Fibroblast of lung (primary cell): ENCODE results near the gene THAP4. TPM values are rescaled to one million over a fixed set of nuclear protein-coding genes. Genes with fewer than 3 reads are reported as not detected.
A peak's percentile ranks its signal among the peaks of the same experiment; 100 is the strongest.

Experiments
- DNase-seq, 2 donors: peaks; one replicate each; pipeline versions ENCODE4 v3.0.0 to v3.0.0-alpha.2; 2010; ENCODE audit warnings: low read depth in 2 of 2
- H2AFZ ChIP-seq: 2 replicates; pipeline ENCODE4 v1.5.1; 2012; ENCODE audit warnings: low read length, control low read depth, inconsistent platforms
- H3K27ac ChIP-seq: 2 replicates; pipeline ENCODE4 v1.5.1; 2011; ENCODE audit warnings: low read length, control low read depth; ENCODE audit not compliant: insufficient read depth
- H3K27me3 ChIP-seq: 2 replicates; pipeline ENCODE4 v1.5.1; 2011; ENCODE audit warnings: mild to moderate bottlenecking, low read length; ENCODE audit not compliant: control insufficient read depth, insufficient read depth
- H3K36me3 ChIP-seq: 2 replicates; pipeline ENCODE4 v1.5.1; 2011; ENCODE audit warnings: low read length; ENCODE audit not compliant: control insufficient read depth, insufficient read depth
- H3K4me1 ChIP-seq: 2 replicates; pipeline ENCODE4 v1.5.1; 2011; ENCODE audit warnings: low read length; ENCODE audit not compliant: control insufficient read depth, insufficient read depth; ENCODE audit errors: extremely low read depth
- H3K4me2 ChIP-seq: 2 replicates; pipeline ENCODE4 v1.5.1; 2011; ENCODE audit warnings: low read length, control low read depth; ENCODE audit not compliant: insufficient read depth; ENCODE audit errors: extremely low read depth
- H3K4me3 ChIP-seq, 4 experiments: fragments of 200-600 bp in 1 of 4; sonication (generic) in 1 of 4; replicated peaks in 1 of 4; 2 replicates each; pipeline ENCODE4 v1.5.1; 2011 to 2016; ENCODE audit warnings: low read length in 4 of 4, low read depth in 3 of 4, mild to moderate bottlenecking in 3 of 4, control low read depth in 2 of 4, inconsistent platforms in 1 of 4, mixed read lengths in 1 of 4; ENCODE audit not compliant: insufficient read depth in 1 of 4; ENCODE audit errors: control extremely low read depth in 1 of 4
- H3K79me2 ChIP-seq: 2 replicates; pipeline ENCODE4 v1.5.1; 2012; ENCODE audit warnings: mild to moderate bottlenecking, low read length, inconsistent platforms; ENCODE audit not compliant: control insufficient read depth, insufficient read depth
- H3K9ac ChIP-seq: 2 replicates; pipeline ENCODE4 v1.5.1; 2011; ENCODE audit warnings: mild to moderate bottlenecking, low read length, control low read depth; ENCODE audit not compliant: insufficient read depth
- H3K9me3 ChIP-seq: 2 replicates; pipeline ENCODE4 v1.5.1; 2012; ENCODE audit warnings: low read depth, low read length; ENCODE audit not compliant: control insufficient read depth, insufficient read depth
- H4K20me1 ChIP-seq: 2 replicates; pipeline ENCODE4 v1.5.1; 2011; ENCODE audit warnings: low read length; ENCODE audit not compliant: control insufficient read depth, insufficient read depth; ENCODE audit errors: extremely low read depth
- CTCF ChIP-seq, 2 donors: IDR thresholded peaks in 1 of 2; conservative IDR thresholded peaks in 1 of 2; 1 replicate in 1 of 2; 2 replicates in 1 of 2; pipeline ENCODE4 v1.5.1; 2011 to 2012; ENCODE audit warnings: low read length in 2 of 2, control low read depth in 1 of 2, inconsistent platforms in 1 of 2, low read depth in 1 of 2, mild to moderate bottlenecking in 1 of 2
- EZH2 ChIP-seq: IDR thresholded peaks from 2 replicates; pipeline ENCODE4 v1.5.1; 2012; ENCODE audit warnings: low read length, control low read depth, mild to moderate bottlenecking; ENCODE audit errors: missing control alignments
- polyA plus RNA-seq, 2 donors: library from polyadenylated mRNA; depleted of rRNA in 1 of 2; stranded (reverse) in 1 of 2; unstranded in 1 of 2; fragments of >200 nt; gene quantifications; 2 replicates each; pipeline ENCODE4 v1.2.1, GENCODE V29; 2011 to 2012; ENCODE audit warnings: missing spikeins in 1 of 2
- total RNA-seq: library from RNA; depleted of rRNA; stranded (reverse); fragments of >200 nt; gene quantifications from 2 replicates; pipeline ENCODE4 v1.2.1, GENCODE V29; 2014

Gene THAP4
- total and polyA plus RNA-seq, 2 donors (not counting 1 experiment from before 2014, with no cell fraction given), result 19.3 to 47.7 TPM

GRCh38 chr2:241673797-241674725 lies 37.1 kb upstream of the THAP4 start:
- Histone ChIP-seq H4K20me1 (no peaks in the 10 kb centered on the region), H3K79me2 (peaks cover 2% of the 10 kb centered on the region), H3K4me2 (no peak overlapping the region), H3K9ac (no peak overlapping the region), H3K27me3 (no peaks in the 10 kb centered on the region), H3K4me3 (no peak overlapping the region), H2AFZ (no peak overlapping the region), H3K9me3 (no peaks in the 10 kb centered on the region), H3K27ac (no peak overlapping the region), H3K36me3 (peaks cover 32% of the 10 kb centered on the region), H3K4me1 (no peaks in the 10 kb centered on the region)
- peak in 1 of 2 donors; percentile 33 for DNase-seq
- TF ChIP-seq EZH2 (no peak), CTCF (conservative IDR thresholded peaks at IDR 0.05 in 1 of 2, IDR thresholded peaks at IDR 0.05 in 1 of 2; ENCODE audit: low read depth in 1 of 2, low read length in 2 of 2) (no peak)

- H3K79me2 ChIP-seq, result no peaks in the 10 kb centered on the region
- no peak overlapping the region for H3K4me2 ChIP-seq
- no peak overlapping the region for H3K9ac ChIP-seq
- H4K20me1 ChIP-seq, result no peaks in the 10 kb centered on the region
- H2AFZ ChIP-seq, result no peak overlapping the region
- TF ChIP-seq CTCF (conservative IDR thresholded peaks at IDR 0.05 in 1 of 2, IDR thresholded peaks at IDR 0.05 in 1 of 2; ENCODE audit: low read depth in 1 of 2, low read length in 2 of 2) (no peak), EZH2 (no peak)
- H3K9me3 ChIP-seq, result no peaks in the 10 kb centered on the region
- H3K4me3 ChIP-seq, result no peak overlapping the region
- H3K4me1 ChIP-seq, result no peaks in the 10 kb centered on the region
- no peak for DNase-seq
- peaks cover 35% of the 10 kb centered on the region for H3K36me3 ChIP-seq
- H3K27me3 ChIP-seq, result no peaks in the 10 kb centered on the region
- H3K27ac ChIP-seq, result no peak overlapping the region
Measured at GRCh38 chr2:241673189-241673663, 36.3 kb upstream of the THAP4 start.

- Histone ChIP-seq H3K4me2 (no peak overlapping the region), H3K27ac (no peak overlapping the region), H2AFZ (no peak overlapping the region), H3K79me2 (no peaks in the 10 kb centered on the region), H3K27me3 (no peaks in the 10 kb centered on the region), H3K9ac (no peak overlapping the region), H3K36me3 (peaks cover 40% of the 10 kb centered on the region), H3K4me1 (no peaks in the 10 kb centered on the region), H3K9me3 (no peaks in the 10 kb centered on the region), H3K4me3 (no peak overlapping the region), H4K20me1 (no peaks in the 10 kb centered on the region)
- DNase-seq, result no peak
- TF ChIP-seq EZH2 (no peak), CTCF (conservative IDR thresholded peaks at IDR 0.05 in 1 of 2, IDR thresholded peaks at IDR 0.05 in 1 of 2; ENCODE audit: low read depth in 1 of 2, low read length in 2 of 2) (no peak)
Measured at GRCh38 chr2:241672243-241673188, 35.6 kb upstream of the THAP4 start.
